Epithelial cell of esophagus (primary cell): ENCODE data around the gene SOX13.
A peak's percentile ranks its signal among the peaks of the same experiment; 100 is the strongest.

Experiments
- DNase-seq: peaks from one replicate; pipeline ENCODE4 v3.0.0; 2010; ENCODE audit warnings: low read depth
- H3K4me3 ChIP-seq: 2 replicates; pipeline ENCODE4 v1.5.1; 2011; ENCODE audit warnings: mild to moderate bottlenecking, low read length, control low read depth
- CTCF ChIP-seq: IDR thresholded peaks from 2 replicates; pipeline ENCODE4 v1.5.1; 2011; ENCODE audit warnings: low read depth, mild to moderate bottlenecking, low read length, control low read depth, inconsistent platforms; ENCODE audit not compliant: insufficient read depth; ENCODE audit errors: missing control alignments

The SOX13 gene

GRCh38 chr1:204033306-204033705 is 39.6 kb upstream of the SOX13 start:
- no peak for DNase-seq
- no peak for TF ChIP-seq CTCF
- H3K4me3 ChIP-seq: no peak overlapping the region

- no peak overlapping the region for H3K4me3 ChIP-seq
- no peak for DNase-seq
- TF ChIP-seq CTCF: peak; percentile 10
These were observed 35.8 kb upstream of the SOX13 start for GRCh38 chr1:204036882-204037655.

GRCh38 chr1:204041232-204041767 is 31.6 kb upstream of the SOX13 start:
- H3K4me3 ChIP-seq: no peak overlapping the region
- TF ChIP-seq CTCF: no peak
- no peak for DNase-seq

GRCh38 chr1:204041803-204042505 is 31.0 kb upstream of the SOX13 start:
- H3K4me3 ChIP-seq: no peak overlapping the region
- TF ChIP-seq CTCF: no peak
- no peak for DNase-seq

- no peak for TF ChIP-seq CTCF
- H3K4me3 ChIP-seq: no peak overlapping the region
- DNase-seq: no peak
These were observed 30.4 kb upstream of the SOX13 start for GRCh38 chr1:204042516-204042915.

- TF ChIP-seq CTCF: no peak
- no peak overlapping the region for H3K4me3 ChIP-seq
These were observed 29.2 kb upstream of the SOX13 start for GRCh38 chr1:204043680-204044079.

More at GRCh38 chr1:204043680-204044079, 29.2 kb upstream of the SOX13 start:
- no peak for DNase-seq
